GM23248 (cell line): Measurements from ENCODE around the gene GDF9. TPM values are rescaled to one million over a fixed set of nuclear protein-coding genes. Genes with fewer than 3 reads are reported as not detected.
"Not testable (repeated sequence)": the region's sequence is repeated elsewhere in the genome, so short reads cannot be mapped to it uniquely, and the experiment has no call there.

Experiments used
- DNase-seq: peaks from one replicate; pipeline ENCODE4 v3.0.0-alpha.2; 2015
- H2AFZ ChIP-seq: fragments of 200-600 bp; sonication (generic); 2 replicates; pipeline ENCODE4 v1.6.1; 2016; ENCODE audit warnings: antibody characterized with exemption
- H3F3A ChIP-seq: fragments of 200-600 bp; sonication (generic); 2 replicates; pipeline ENCODE4 v1.6.1; 2016; ENCODE audit warnings: mild to moderate bottlenecking, antibody characterized with exemption, mixed run types; ENCODE audit not compliant: insufficient read depth
- H3K27ac ChIP-seq: fragments of 200-600 bp; sonication (generic); 2 replicates; pipeline ENCODE4 v1.5.1; 2016; ENCODE audit warnings: mild to moderate bottlenecking
- H3K27me3 ChIP-seq: fragments of 200-600 bp; sonication (generic); replicated peaks from 2 replicates; pipeline ENCODE4 v1.6.1; 2016; ENCODE audit warnings: mild to moderate bottlenecking; ENCODE audit not compliant: insufficient read depth
- H3K36me3 ChIP-seq: fragments of 200-600 bp; sonication (generic); 2 replicates; pipeline ENCODE4 v1.6.1; 2016; ENCODE audit warnings: low read depth, mild to moderate bottlenecking
- H3K4me1 ChIP-seq: fragments of 200-600 bp; sonication (generic); 2 replicates; pipeline ENCODE4 v1.6.1; 2016; ENCODE audit warnings: mild to moderate bottlenecking; ENCODE audit not compliant: insufficient read depth
- H3K4me2 ChIP-seq: fragments of 200-600 bp; sonication (generic); one replicate; pipeline ENCODE4 v1.6.1; 2016; ENCODE audit warnings: mild to moderate bottlenecking; ENCODE audit not compliant: unreplicated experiment
- H3K4me3 ChIP-seq: fragments of 200-600 bp; sonication (generic); 2 replicates; pipeline ENCODE4 v1.5.1; 2016; ENCODE audit warnings: mild to moderate bottlenecking
- H3K79me2 ChIP-seq: fragments of 200-600 bp; sonication (generic); 2 replicates; pipeline ENCODE4 v1.6.1; 2016; ENCODE audit warnings: mild to moderate bottlenecking; ENCODE audit not compliant: insufficient read depth
- H3K9ac ChIP-seq: fragments of 200-600 bp; sonication (generic); 2 replicates; pipeline ENCODE4 v1.6.1; 2016; ENCODE audit warnings: mild to moderate bottlenecking
- H3K9me2 ChIP-seq: fragments of 200-600 bp; sonication (generic); 2 replicates; pipeline ENCODE4 v1.6.1; 2016; ENCODE audit warnings: mixed run types, mild to moderate bottlenecking, moderate library complexity; ENCODE audit not compliant: insufficient read depth
- H3K9me3 ChIP-seq: fragments of 200-600 bp; sonication (generic); one replicate; pipeline ENCODE4 v1.6.1; 2017; ENCODE audit warnings: low read depth
- H4K20me1 ChIP-seq: fragments of 200-600 bp; sonication (generic); 2 replicates; pipeline ENCODE4 v1.6.0; 2016; ENCODE audit not compliant: insufficient read depth
- EZH2 ChIP-seq: fragments of 200-600 bp; sonication (generic); IDR thresholded peaks from 2 replicates; pipeline ENCODE4 v1.6.1; 2018; ENCODE audit warnings: antibody characterized with exemption, mild to moderate bottlenecking; ENCODE audit not compliant: insufficient read depth, poor library complexity, severe bottlenecking
- EZH2phosphoT487 ChIP-seq: fragments of 200-600 bp; sonication (generic); IDR thresholded peaks from 2 replicates; pipeline ENCODE4 v1.6.1; 2018; ENCODE audit warnings: antibody characterized with exemption, moderate library complexity, mild to moderate bottlenecking, low read depth; ENCODE audit not compliant: insufficient read depth
- WGBS, 2 experiments: methylation state at CpG; one replicate each; pipeline ENCODE4 v1.1.6; 2015 to 2017; ENCODE audit warnings: low lambda C conversion rate in 2 of 2, low coverage in 1 of 2; ENCODE audit errors: missing lambda C conversion rate in 2 of 2; 5-methylcytosine and 5-hydroxymethylcytosine counted together
- in situ Hi-C: fragments of 300-500 bp; cut with MboI; formaldehyde crosslinking; loops from 2 replicates; pipeline ENCODE4 v1.15.0; 2020
- polyA plus RNA-seq: library from polyadenylated mRNA; unstranded; fragments of >200 nt; fragmentation: Nextera tagmentation; extraction: Ambion mirVana; gene quantifications from 2 replicates; pipeline ENCODE4 v1.2.1, GENCODE V29; 2016
- total RNA-seq: library from RNA; depleted of rRNA; stranded (reverse); fragments of >200 nt; shearing (Covaris generic); gene quantifications from 2 replicates; pipeline ENCODE4 v1.2.3, GENCODE V29; 2014

Gene GDF9
- total and polyA plus RNA-seq, 2 experiments from 2014 or later = 0.32 TPM; not detected in 1

DNA sequence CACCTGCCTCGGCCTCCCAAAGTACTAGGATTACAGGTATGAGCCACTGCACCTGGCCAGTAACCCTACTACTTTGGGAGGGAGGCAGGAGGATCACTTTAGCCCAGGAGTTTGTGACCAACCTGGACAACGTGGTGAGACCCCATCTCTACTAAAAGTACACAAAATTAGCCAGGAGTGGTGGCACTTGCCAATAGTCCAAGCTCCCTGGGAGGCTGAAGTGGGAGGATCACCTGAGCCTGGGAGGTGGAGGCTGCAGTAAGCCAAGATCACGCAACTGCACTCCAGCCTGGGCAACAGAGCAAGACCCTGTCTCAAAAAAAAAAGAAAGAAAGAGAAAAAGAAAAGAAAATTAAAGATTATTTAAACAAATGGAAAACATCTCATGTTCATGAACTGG is 10.3 kb downstream of the GDF9 start:
- no peaks in the 10 kb centered on the region for H3K79me2 ChIP-seq
- no peak for TF ChIP-seq EZH2phosphoT487
- no peak for TF ChIP-seq EZH2
- H3F3A ChIP-seq = no peaks in the 10 kb centered on the region
- H2AFZ ChIP-seq = no peak overlapping the region
- no peak overlapping the region for H3K4me3 ChIP-seq
- no peaks in the 10 kb centered on the region for H3K36me3 ChIP-seq
- no peaks in the 10 kb centered on the region for H3K9me3 ChIP-seq
- no peak overlapping the region for H3K27ac ChIP-seq
- H3K4me2 ChIP-seq = no peak overlapping the region
- no peak for DNase-seq
- H3K4me1 ChIP-seq = 0 out of 2 replicates have a peak, but pooled peaks cover 4% of the 10 kb centered on the region
- in situ Hi-C loops = no loop called here
- no peaks in the 10 kb centered on the region for H3K9me2 ChIP-seq
- no peaks in the 10 kb centered on the region for H3K27me3 ChIP-seq
- 51 to 60% methylated on average over 3 of the region's 3 CpGs for WGBS, 2 experiments
- H4K20me1 ChIP-seq = no peaks in the 10 kb centered on the region
- no peak overlapping the region for H3K9ac ChIP-seq

DNA sequence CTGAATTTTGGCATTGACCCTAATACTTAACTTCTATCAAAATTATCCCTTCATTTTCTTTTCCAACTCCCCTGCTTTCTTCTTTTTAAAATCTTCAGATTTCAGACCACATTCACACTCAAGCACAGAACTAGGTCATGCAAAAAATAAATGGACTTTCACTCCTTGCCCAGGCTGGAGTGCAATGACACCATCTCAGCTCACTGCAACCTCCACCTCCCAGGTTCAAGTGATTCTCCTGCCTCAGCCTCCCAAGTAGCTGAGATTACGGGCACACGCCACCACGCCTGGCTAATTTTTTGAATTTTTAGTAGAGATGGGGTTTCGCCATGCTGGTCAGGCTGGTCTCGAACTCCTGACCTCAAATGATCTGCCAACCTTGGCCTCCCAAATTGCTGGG is 11.3 kb downstream of the GDF9 start:
- WGBS, 2 experiments = 85 to 92% methylated on average over 5 of the region's 5 CpGs
- H2AFZ ChIP-seq, H3K36me3 ChIP-seq, H3K9me2 ChIP-seq, H3K4me3 ChIP-seq, H3K9me3 ChIP-seq, H3F3A ChIP-seq, H3K9ac ChIP-seq, in situ Hi-C loops, H3K4me2 ChIP-seq, DNase-seq, H3K27ac ChIP-seq, H3K27me3 ChIP-seq, H3K79me2 ChIP-seq, H4K20me1 ChIP-seq, H3K4me1 ChIP-seq: not testable (repeated sequence)

DNA sequence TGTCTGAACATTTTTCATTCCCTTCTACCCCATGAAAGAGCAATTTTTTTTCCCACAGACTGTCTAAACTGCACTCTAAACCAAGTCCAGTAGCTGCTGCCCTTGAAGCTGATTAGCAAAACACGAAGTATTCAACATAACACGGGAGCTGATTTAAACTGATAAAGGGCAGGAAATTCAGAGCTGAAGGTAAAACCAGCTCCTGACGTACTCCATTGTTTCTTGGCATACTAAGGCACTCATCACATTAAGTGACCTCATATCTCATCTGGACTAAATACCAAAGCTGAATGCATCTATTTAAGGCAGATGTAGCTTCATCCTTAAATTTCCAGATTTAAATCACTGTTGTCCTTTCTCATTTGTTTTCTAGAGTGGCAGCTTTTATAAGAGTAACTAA is 12.0 kb downstream of the GDF9 start:
- H2AFZ ChIP-seq = no peak overlapping the region
- WGBS, 2 experiments = 19 to 22% methylated on average over 3 of the region's 3 CpGs
- H3K9me2 ChIP-seq = no peaks in the 10 kb centered on the region
- no peak overlapping the region for H3K9ac ChIP-seq
- no peaks in the 10 kb centered on the region for H4K20me1 ChIP-seq
- no peaks in the 10 kb centered on the region for H3K79me2 ChIP-seq
- H3K9me3 ChIP-seq = no peaks in the 10 kb centered on the region
- TF ChIP-seq EZH2phosphoT487 (no peak), EZH2 (no peak)
- no peak overlapping the region for H3K4me3 ChIP-seq
- peak; percentile 28 for DNase-seq
- no peaks in the 10 kb centered on the region for H3F3A ChIP-seq
- 0 out of 2 replicates have a peak, but pooled peaks cover 4% of the 10 kb centered on the region for H3K4me1 ChIP-seq
- H3K27ac ChIP-seq = no peak overlapping the region
- no peaks in the 10 kb centered on the region for H3K27me3 ChIP-seq
- in situ Hi-C loops = no loop called here
- no peak overlapping the region for H3K4me2 ChIP-seq
- no peaks in the 10 kb centered on the region for H3K36me3 ChIP-seq

DNA sequence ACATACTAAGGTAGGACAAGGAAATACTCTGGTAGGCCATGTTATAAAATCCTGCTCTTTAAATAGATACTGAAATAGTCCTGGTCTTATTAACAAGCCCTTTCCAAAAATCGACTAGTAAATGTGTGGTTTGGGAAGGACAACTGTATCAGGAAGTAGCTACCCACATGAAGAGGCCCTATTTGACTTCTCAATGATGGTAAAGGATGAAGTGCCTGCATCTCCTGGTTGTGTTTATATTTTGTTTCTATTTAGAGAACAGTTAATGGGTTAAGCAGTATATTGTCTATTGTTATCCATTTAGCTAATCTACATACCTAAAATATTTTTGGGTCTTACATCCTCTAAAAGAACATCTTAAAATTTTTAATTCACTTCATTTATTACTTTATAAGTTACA is 12.5 kb downstream of the GDF9 start:
- Histone ChIP-seq H2AFZ (no peak overlapping the region), H3K9ac (no peak overlapping the region), H3K79me2 (no peaks in the 10 kb centered on the region), H3K36me3 (no peaks in the 10 kb centered on the region), H4K20me1 (no peaks in the 10 kb centered on the region), H3K27me3 (no peaks in the 10 kb centered on the region), H3K4me3 (no peak overlapping the region), H3F3A (no peaks in the 10 kb centered on the region), H3K9me3 (no peaks in the 10 kb centered on the region), H3K9me2 (no peaks in the 10 kb centered on the region), H3K27ac (no peak overlapping the region), H3K4me1 (0 out of 2 replicates have a peak, but pooled peaks cover 4% of the 10 kb centered on the region), H3K4me2 (no peak overlapping the region)
- TF ChIP-seq EZH2 = no peak
- TF ChIP-seq EZH2phosphoT487 = no peak
- no peak for DNase-seq
- WGBS, 2 experiments = 38 to 46% methylated on average over 1 of the region's 1 CpG
- in situ Hi-C loops = no loop called here

DNA sequence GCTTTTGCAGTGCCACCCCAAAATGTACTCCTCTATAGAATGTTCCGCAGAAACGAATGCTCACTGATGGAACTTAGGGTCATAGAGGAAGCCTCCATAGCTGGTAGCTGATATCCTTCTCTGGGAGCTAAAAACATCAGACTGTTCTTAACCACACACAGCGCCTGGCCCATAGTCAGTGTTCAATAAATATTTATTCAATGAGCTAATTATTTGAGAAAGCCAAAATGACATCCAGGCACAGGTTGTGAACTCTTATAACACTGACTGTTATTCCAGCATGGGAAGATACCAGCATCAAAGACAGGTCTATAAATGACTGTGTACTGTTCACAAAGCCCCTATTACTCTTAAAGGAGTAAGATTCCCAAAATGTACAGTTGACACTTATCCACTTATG is 12.9 kb downstream of the GDF9 start:
- in situ Hi-C loops = no loop called here
- 0 out of 2 replicates have a peak, but pooled peaks cover 4% of the 10 kb centered on the region for H3K4me1 ChIP-seq
- no peaks in the 10 kb centered on the region for H4K20me1 ChIP-seq
- H3K27me3 ChIP-seq = no peaks in the 10 kb centered on the region
- no peak overlapping the region for H3K27ac ChIP-seq
- H3K9me2 ChIP-seq = no peaks in the 10 kb centered on the region
- no peak overlapping the region for H3K9ac ChIP-seq
- H3K9me3 ChIP-seq = no peaks in the 10 kb centered on the region
- no peak overlapping the region for H3K4me3 ChIP-seq
- 86 to 92% methylated on average over 3 of the region's 3 CpGs for WGBS, 2 experiments
- no peak for DNase-seq
- no peak overlapping the region for H3K4me2 ChIP-seq
- no peak overlapping the region for H2AFZ ChIP-seq
- no peaks in the 10 kb centered on the region for H3F3A ChIP-seq
- H3K36me3 ChIP-seq = no peaks in the 10 kb centered on the region
- no peak for TF ChIP-seq EZH2phosphoT487
- no peak for TF ChIP-seq EZH2
- H3K79me2 ChIP-seq = no peaks in the 10 kb centered on the region
